Activated naive CD4-positive, alpha-beta T cell treated with anti-CD3 and anti-CD28 coated beads for 36 hours (primary cell): Measurements from ENCODE around the gene PXYLP1. TPM values are rescaled to one million over a fixed set of nuclear protein-coding genes. Genes with fewer than 3 reads are reported as not detected.
"Not testable (repeated sequence)": the region's sequence is repeated elsewhere in the genome, so short reads cannot be mapped to it uniquely, and the experiment has no call there.

Experiments used
- CTCF ChIA-PET: fragments of 350-600 bp; sonication (Branson Sonifier 250); formaldehyde crosslinking; loops from one replicate; lab custom pipeline; 2021; ENCODE audit warnings: antibody characterized with exemption; lab: Charles Lee
- DNase-seq: peaks from one replicate; pipeline ENCODE4 v3.0.0-alpha.2; 2020
- H3K27ac Mint-ChIP-seq: one replicate; pipeline ENCODE4 v1.8.0; 2021; ENCODE audit warnings: mild to moderate bottlenecking, mixed read lengths
- H3K27me3 Mint-ChIP-seq: one replicate; pipeline ENCODE4 v1.8.0; 2021; ENCODE audit warnings: low read depth, mixed read lengths
- H3K36me3 Mint-ChIP-seq: one replicate; pipeline ENCODE4 v1.8.0; 2021; ENCODE audit warnings: low read depth, mixed read lengths
- H3K4me1 Mint-ChIP-seq: one replicate; pipeline ENCODE4 v1.8.0; 2021; ENCODE audit warnings: low read depth, mixed read lengths
- H3K4me3 Mint-ChIP-seq: one replicate; pipeline ENCODE4 v1.8.0; 2021; ENCODE audit warnings: mild to moderate bottlenecking, moderate library complexity, mixed read lengths
- H3K9me3 Mint-ChIP-seq: one replicate; pipeline ENCODE4 v1.8.0; 2021; ENCODE audit warnings: mixed read lengths
- intact Hi-C: fragments of 100-400 bp; cut with micrococcal nuclease; formaldehyde crosslinking; loops from one replicate; pipeline ENCODE4 v1.15.1; 2023
- total RNA-seq, 2 experiments: library from RNA; stranded (reverse); gene quantifications; one replicate each; pipeline ENCODE4 v1.2.3, GENCODE V29; 2021

Gene PXYLP1
- total RNA-seq, 2 experiments from 2014 or later, result 8.4 to 9.7 TPM

DNA sequence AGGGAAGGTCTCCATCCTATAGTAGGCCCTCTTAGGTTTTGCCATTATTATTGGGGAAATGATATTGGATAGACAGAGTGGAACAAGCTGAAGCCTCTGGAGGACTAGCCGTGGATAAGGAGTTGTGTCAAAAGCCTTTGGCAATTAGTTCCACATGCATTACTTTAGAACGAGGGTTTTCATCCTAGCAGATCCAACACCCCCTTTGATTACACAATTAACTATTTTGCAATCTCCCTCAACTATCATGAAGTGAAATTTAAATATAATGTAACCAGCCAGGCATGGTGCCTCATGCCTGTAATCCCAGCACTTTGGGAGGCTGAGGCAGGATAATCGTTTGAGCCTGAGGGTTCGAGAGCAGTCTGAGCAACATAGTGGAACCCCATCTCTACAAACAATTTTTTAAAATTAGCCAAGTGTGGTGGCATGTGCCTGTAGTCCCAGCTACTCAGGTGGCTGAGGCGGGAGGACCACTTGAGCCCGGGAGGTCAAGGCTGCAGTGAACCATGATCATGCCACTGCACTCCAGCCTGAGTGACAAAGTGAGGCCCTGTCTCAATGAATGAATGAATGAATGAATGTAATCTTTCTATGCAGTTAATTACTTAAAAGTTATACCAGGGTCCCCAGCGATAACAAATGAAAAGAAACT, 56.8 kb downstream of the PXYLP1 start:
- peaks cover 4% of the 10 kb centered on the region for H3K4me1 Mint-ChIP-seq
- no peaks in the 10 kb centered on the region for H3K9me3 Mint-ChIP-seq
- no peaks in the 10 kb centered on the region for H3K27me3 Mint-ChIP-seq
- intact Hi-C loops, result no loop called here
- H3K36me3 Mint-ChIP-seq, result peaks cover 12% of the 10 kb centered on the region
- no peak overlapping the region for H3K27ac Mint-ChIP-seq
- CTCF ChIA-PET, result no interaction called here
- H3K4me3 Mint-ChIP-seq, result no peak overlapping the region
- DNase-seq, result no peak

DNA sequence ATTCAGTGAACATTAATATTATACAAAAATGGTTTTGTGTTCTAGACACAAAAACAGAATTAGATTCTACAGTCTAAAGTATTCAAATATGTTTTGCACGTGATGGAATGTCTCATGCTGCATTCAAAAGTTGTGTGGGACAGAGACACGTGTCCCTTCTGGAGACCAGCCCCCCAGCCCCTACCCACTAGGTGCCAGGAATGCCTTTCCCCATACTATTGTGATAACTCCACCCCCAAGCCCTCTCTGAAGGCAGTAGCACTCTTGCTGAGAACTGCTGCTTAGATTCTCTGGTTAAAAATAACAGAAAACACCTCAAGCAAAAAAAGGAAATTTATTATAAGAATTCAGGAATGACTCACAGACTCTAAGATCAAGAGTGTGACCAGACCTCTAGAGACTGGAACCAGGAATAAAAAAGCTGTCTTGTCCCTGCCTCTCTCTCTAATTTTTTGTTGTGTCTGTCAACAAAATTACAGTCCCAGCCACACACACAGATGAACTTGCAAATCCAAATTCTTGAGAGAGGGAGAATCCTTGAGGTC, 57.7 kb downstream of the PXYLP1 start:
- Mint-ChIP-seq H3K27ac (no peak overlapping the region), H3K27me3 (no peaks in the 10 kb centered on the region), H3K4me3 (no peak overlapping the region), H3K4me1 (peaks cover 11% of the 10 kb centered on the region), H3K36me3 (peaks cover 12% of the 10 kb centered on the region), H3K9me3 (no peaks in the 10 kb centered on the region)
- CTCF ChIA-PET, result no interaction called here
- no peak for DNase-seq
- intact Hi-C loops, result no loop called here

DNA sequence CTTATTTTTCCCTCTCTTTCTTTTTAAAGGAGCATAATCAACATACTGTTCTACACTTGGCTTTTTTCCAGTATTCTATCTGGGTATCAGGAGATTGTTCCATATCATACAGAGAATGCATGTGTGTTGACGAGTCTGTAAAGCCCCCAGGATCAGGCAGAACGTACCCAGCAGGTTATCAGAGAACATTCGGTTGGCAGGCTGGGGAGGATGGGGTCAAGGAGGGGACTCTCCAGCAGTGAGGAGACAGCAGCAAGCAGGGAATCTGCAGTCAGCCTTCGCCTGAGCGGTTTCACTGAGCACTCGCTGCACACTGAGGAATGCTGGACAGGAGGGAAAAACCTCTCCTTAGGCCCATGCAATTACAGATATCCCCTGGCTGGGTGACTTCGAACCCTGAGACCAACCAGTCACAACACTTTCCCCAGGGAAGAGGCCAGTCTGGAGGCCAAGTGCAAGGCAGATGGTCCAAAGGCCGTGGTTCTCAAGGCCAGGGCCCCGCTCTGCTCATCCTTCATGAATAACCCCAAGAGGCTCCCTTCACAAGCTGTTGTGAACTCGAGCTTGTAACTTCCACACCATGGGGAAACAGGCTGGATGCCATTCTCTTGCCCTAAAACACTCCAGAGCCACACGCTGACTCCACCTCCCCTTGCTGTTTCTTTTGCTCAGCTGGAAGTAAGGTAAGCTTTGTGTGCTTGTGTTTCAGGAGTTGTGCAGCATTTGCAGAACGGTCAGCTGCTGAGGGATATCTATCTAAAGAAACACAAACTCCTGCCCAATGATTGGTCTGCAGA, 60.1 kb downstream of the PXYLP1 start:
- Mint-ChIP-seq H3K9me3 (no peaks in the 10 kb centered on the region), H3K4me3 (no peak overlapping the region), H3K4me1 (peaks cover 17% of the 10 kb centered on the region), H3K27ac (no peak overlapping the region), H3K36me3 (peaks cover 10% of the 10 kb centered on the region), H3K27me3 (no peaks in the 10 kb centered on the region)
- CTCF ChIA-PET, result interaction anchor here (1.1 to 4.2 kb wide), 5 partner anchors 11 to 160 kb away, joined by 3 to 27 read pairs (median 4); partner anchors contain the start of gene PXYLP1
- intact Hi-C loops, result no loop called here
- no peak for DNase-seq

DNA sequence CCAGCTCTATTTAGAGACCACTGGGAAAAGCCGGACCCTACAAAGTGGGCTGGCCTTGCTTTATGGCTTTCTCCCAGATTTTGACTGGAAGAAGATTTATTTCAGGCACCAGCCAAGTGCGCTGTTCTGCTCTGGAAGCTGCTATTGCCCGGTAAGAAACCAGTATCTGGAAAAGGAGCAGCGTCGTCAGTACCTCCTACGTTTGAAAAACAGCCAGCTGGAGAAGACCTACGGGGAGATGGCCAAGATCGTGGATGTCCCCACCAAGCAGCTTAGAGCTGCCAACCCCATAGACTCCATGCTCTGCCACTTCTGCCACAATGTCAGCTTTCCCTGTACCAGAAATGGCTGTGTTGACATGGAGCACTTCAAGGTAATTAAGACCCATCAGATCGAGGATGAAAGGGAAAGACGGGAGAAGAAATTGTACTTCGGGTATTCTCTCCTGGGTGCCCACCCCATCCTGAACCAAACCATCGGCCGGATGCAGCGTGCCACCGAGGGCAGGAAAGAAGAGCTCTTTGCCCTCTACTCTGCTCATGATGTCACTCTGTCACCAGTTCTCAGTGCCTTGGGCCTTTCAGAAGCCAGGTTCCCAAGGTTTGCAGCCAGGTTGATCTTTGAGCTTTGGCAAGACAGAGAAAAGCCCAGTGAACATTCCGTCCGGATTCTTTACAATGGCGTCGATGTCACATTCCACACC, 60.9 kb downstream of the PXYLP1 start:
- no peaks in the 10 kb centered on the region for H3K9me3 Mint-ChIP-seq
- intact Hi-C loops, result no loop called here
- no peak overlapping the region for H3K4me3 Mint-ChIP-seq
- peaks cover 17% of the 10 kb centered on the region for H3K4me1 Mint-ChIP-seq
- no peaks in the 10 kb centered on the region for H3K27me3 Mint-ChIP-seq
- H3K27ac Mint-ChIP-seq, result peak overlapping the region; percentile 12
- no peak for DNase-seq
- H3K36me3 Mint-ChIP-seq, result peaks cover 10% of the 10 kb centered on the region
- CTCF ChIA-PET, result interaction anchor here (1.3 to 4.2 kb wide), 3 partner anchors 11 to 61 kb away, joined by 3 to 27 read pairs (median 4); partner anchors contain the start of gene PXYLP1

DNA sequence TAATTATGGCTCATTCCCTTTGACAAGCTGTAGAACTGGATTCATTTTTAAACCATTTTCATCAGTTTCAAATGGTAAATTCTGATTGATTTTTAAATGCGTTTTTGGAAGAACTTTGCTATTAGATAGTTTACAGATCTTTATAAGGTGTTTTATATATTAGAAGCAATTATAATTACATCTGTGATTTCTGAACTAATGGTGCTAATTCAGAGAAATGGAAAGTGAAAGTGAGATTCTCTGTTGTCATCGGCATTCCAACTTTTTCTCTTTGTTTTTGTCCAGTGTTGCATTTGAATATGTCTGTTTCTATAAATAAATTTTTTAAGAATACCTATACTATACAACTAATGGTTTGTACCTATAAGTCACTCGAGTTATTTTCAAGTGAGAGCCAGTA, 62.7 kb downstream of the PXYLP1 start:
- Mint-ChIP-seq H3K27ac (peak overlapping the region; percentile 52), H3K4me1 (peaks cover 17% of the 10 kb centered on the region), H3K36me3 (peaks cover 5% of the 10 kb centered on the region), H3K9me3 (no peaks in the 10 kb centered on the region), H3K27me3 (no peaks in the 10 kb centered on the region), H3K4me3 (peak overlapping the region; percentile 52)
- CTCF ChIA-PET, result interaction anchor here (1.7 to 4.2 kb wide), 2 partner anchors 9 to 13 kb away, joined by 9 to 27 read pairs; no protein-coding TSS in a partner anchor
- intact Hi-C loops, result no loop called here
- no peak for DNase-seq

DNA sequence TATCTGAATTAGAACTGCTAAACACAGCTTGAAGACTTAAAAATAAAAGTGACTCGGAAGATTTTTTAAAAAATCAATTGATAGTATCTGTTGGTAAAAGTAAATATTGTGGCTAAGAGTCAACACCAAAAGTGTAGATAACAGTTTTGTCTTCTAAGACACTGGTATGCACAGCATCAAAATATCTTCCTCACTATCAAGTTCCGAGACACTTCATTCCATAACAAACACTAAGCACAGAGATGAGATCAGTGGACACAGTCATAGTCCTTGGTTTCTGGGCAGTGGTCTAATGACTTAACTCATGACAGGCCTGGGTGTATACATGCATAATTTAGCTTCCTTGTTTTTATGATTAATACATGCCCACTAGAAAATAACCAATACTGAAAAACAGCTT, 63.2 kb downstream of the PXYLP1 start:
- H3K9me3 Mint-ChIP-seq, result no peaks in the 10 kb centered on the region
- peaks cover 5% of the 10 kb centered on the region for H3K36me3 Mint-ChIP-seq
- no peaks in the 10 kb centered on the region for H3K27me3 Mint-ChIP-seq
- peak overlapping the region; percentile 52 for H3K27ac Mint-ChIP-seq
- DNase-seq, result no peak
- peaks cover 15% of the 10 kb centered on the region for H3K4me1 Mint-ChIP-seq
- peak overlapping the region; percentile 52 for H3K4me3 Mint-ChIP-seq
- CTCF ChIA-PET, result interaction anchor here (0.6 to 4.2 kb wide), 8 partner anchors 9 to 267 kb away, joined by 3 to 27 read pairs (median 4); partner anchors contain the start of gene PXYLP1
- intact Hi-C loops, result no loop called here

DNA sequence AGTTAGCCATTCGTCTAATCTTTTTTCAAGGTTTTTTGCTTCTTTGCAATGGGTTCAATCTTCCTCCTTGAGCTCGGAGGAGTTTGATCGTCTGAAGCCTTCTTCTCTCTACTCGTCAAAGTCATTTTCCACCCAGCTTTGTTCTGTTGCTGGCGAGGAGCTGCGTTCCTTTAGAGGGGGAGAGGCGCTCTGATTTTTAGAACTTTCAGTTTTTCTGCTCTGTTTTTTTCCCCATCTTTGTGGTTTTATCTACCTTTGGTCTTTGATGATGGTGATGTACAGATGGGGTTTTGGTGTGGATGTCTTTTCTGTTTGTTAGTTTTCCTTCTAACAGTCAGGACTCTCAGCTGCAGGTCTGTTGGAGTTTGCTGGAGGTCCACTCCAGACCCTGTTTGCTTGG, 68.8 kb downstream of the PXYLP1 start:
- DNase-seq, intact Hi-C loops, H3K27me3 Mint-ChIP-seq, H3K36me3 Mint-ChIP-seq, H3K9me3 Mint-ChIP-seq: not testable (repeated sequence)
- Mint-ChIP-seq H3K27ac (peak overlapping the region; percentile 57), H3K4me1 (peaks cover 29% of the 10 kb centered on the region), H3K4me3 (peak overlapping the region; percentile 61)
- CTCF ChIA-PET, result interaction anchor here (1.3 to 17.7 kb wide), 4 partner anchors 44 to 156 kb away, joined by 3 to 415 read pairs (median 14); partner anchors contain the start of gene PXYLP1

DNA sequence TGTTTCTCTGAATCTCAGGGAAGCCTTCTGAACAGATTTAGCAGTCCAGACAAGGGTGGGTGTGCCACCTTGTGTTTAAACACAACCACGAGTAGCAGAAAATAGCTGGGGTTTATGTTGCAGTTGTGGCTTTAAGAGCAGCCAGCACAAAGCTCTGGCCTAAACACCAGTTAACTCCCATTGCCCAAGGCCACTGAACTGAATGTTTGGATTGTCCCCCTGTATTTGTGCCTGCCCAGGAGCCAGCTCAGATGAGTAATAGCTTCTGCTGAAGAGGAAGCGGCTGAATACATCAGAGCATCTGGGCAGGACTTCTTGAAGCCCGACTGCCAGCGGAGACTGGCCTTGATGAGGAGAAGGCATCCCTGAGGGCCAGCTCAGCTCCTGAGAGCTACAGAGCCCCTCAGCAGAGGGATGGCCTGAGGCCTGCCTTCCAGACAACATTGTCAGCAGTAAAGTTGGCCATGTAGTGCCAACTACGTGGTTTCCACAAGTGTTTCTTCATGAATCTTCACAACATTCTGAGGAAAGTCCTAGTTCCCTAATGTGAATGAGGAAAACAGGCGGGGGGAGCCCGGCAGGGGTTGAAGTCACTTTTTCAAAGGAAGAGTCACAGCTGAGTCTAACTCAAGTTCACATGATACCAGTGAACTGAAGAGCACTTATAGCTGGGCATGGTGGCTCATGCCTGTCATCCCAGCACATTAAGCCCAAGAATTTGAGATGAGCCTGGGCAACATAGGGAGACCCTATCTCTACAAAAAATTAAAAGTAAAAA, 70.9 kb downstream of the PXYLP1 start:
- H3K27ac Mint-ChIP-seq, result no peak overlapping the region
- no peak overlapping the region for H3K4me3 Mint-ChIP-seq
- no peaks in the 10 kb centered on the region for H3K9me3 Mint-ChIP-seq
- no peak for DNase-seq
- peaks cover 44% of the 10 kb centered on the region for H3K4me1 Mint-ChIP-seq
- intact Hi-C loops, result loop anchor here (1.0 kb wide), 4 partner anchors 59 to 150 kb away; partner anchors contain the start of gene PXYLP1
- peaks cover 1% of the 10 kb centered on the region for H3K36me3 Mint-ChIP-seq
- CTCF ChIA-PET, result interaction anchor here (0.5 to 17.7 kb wide), 16 partner anchors 8 to 466 kb away, joined by 3 to 415 read pairs (median 4); partner anchors contain the start of gene PXYLP1
- H3K27me3 Mint-ChIP-seq, result no peaks in the 10 kb centered on the region

DNA sequence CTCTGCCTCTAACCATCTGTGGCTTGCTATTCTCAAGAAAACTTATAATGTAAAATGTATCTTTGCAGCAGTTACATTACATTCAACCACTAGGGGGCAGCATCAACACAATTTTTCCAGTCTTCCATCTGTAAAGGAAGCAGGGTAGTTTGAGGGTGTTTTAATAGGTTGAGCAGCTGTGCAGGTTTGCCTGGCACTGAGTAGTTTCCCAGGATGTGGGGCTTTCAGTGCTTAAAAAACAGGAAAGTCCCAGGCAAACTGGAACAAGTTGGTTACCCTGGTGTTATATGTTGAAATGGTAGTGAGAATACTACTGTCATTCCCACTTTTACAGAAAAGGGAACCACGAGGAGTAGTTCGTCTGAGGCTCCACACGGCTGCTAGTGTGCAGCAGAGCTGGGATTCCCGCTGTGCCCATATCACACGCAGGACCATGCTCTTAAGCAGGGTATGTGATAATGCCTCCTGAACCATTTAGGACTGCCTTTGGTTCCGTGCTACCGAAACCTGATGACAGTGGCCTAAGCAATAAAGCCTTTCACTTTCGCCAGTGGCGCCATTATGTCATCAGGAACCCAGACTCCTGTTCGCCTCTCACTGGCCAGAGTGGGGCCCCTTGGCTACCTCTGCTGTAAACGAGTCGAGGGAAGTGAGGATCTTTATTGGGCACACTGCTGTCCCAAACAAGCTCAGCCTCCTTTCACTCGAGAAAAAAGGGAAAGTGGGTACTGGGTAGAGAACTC, 72.0 kb downstream of the PXYLP1 start:
- intact Hi-C loops, result loop anchor here (1.0 kb wide), 4 partner anchors 58 to 149 kb away; partner anchors contain the start of gene PXYLP1
- peak; percentile 85 for DNase-seq
- Mint-ChIP-seq H3K36me3 (peaks cover 1% of the 10 kb centered on the region), H3K4me1 (peaks cover 55% of the 10 kb centered on the region), H3K27ac (no peak overlapping the region), H3K4me3 (no peak overlapping the region), H3K27me3 (no peaks in the 10 kb centered on the region), H3K9me3 (no peaks in the 10 kb centered on the region)
- CTCF ChIA-PET, result interaction anchor here (0.7 to 17.7 kb wide), 20 partner anchors 8 to 433 kb away, joined by 3 to 415 read pairs (median 5); partner anchors contain the start of gene PXYLP1

DNA sequence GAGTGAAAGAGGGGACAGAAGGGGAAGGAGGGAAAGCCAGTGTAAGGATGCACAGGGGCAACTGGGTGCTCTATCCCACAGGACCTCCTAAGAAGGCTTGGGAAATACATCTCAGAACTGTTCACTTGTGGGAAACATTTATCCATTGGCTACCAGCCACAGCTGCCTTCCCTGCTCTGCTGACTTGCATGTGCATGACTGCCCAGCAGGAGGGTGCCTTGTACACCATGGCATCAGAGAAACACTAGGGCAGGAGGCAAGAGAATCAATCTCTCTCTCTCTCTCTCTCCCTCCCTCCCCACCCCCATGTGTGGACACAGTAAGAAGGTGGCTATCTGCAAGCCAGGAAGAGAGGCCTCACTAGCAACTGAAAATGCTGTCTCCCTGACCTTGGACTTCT, 73.8 kb downstream of the PXYLP1 start:
- no peak overlapping the region for H3K27ac Mint-ChIP-seq

More for the DNA sequence above, 73.8 kb downstream of the PXYLP1 start:
- DNase-seq, result peak; percentile 40
- Mint-ChIP-seq H3K4me1 (peaks cover 57% of the 10 kb centered on the region), H3K36me3 (peaks cover 2% of the 10 kb centered on the region), H3K4me3 (no peak overlapping the region), H3K9me3 (no peaks in the 10 kb centered on the region), H3K27me3 (no peaks in the 10 kb centered on the region)
- CTCF ChIA-PET, result interaction anchor here (0.6 to 17.7 kb wide), 15 partner anchors 12 to 256 kb away, joined by 3 to 415 read pairs (median 5); partner anchors contain the start of gene PXYLP1
- intact Hi-C loops, result loop anchor here (5.0 kb wide), 1 partner anchor 492 kb away; no protein-coding TSS in a partner anchor
